Activated CD4-positive, CD25-positive, alpha-beta regulatory T cell treated with anti-CD3 and anti-CD28 coated beads, Interleukin-2, amount 50 U/mL, for 16 hours (primary cell): ENCODE measurements around the gene RC3H1.
"Not testable (repeated sequence)": the region's sequence is repeated elsewhere in the genome, so short reads cannot be mapped to it uniquely, and the experiment has no call there.

ENCODE experiments used
- DNase-seq: peaks from one replicate; pipeline ENCODE4 v3.0.0-alpha.2; 2020; ENCODE audit warnings: low read depth, low spot score

The RC3H1 gene, protein sequence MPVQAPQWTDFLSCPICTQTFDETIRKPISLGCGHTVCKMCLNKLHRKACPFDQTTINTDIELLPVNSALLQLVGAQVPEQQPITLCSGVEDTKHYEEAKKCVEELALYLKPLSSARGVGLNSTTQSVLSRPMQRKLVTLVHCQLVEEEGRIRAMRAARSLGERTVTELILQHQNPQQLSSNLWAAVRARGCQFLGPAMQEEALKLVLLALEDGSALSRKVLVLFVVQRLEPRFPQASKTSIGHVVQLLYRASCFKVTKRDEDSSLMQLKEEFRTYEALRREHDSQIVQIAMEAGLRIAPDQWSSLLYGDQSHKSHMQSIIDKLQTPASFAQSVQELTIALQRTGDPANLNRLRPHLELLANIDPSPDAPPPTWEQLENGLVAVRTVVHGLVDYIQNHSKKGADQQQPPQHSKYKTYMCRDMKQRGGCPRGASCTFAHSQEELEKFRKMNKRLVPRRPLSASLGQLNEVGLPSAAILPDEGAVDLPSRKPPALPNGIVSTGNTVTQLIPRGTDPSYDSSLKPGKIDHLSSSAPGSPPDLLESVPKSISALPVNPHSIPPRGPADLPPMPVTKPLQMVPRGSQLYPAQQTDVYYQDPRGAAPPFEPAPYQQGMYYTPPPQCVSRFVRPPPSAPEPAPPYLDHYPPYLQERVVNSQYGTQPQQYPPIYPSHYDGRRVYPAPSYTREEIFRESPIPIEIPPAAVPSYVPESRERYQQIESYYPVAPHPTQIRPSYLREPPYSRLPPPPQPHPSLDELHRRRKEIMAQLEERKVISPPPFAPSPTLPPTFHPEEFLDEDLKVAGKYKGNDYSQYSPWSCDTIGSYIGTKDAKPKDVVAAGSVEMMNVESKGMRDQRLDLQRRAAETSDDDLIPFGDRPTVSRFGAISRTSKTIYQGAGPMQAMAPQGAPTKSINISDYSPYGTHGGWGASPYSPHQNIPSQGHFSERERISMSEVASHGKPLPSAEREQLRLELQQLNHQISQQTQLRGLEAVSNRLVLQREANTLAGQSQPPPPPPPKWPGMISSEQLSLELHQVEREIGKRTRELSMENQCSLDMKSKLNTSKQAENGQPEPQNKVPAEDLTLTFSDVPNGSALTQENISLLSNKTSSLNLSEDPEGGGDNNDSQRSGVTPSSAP

GRCh38 chr1:174022080-174022975, at the start of gene RC3H1:
RC3H1 (minus strand) TSS chr1:174022357; CDS start chr1:173992985, 29,372 bp downstream.
- peak; percentile 75 for DNase-seq

DNA sequence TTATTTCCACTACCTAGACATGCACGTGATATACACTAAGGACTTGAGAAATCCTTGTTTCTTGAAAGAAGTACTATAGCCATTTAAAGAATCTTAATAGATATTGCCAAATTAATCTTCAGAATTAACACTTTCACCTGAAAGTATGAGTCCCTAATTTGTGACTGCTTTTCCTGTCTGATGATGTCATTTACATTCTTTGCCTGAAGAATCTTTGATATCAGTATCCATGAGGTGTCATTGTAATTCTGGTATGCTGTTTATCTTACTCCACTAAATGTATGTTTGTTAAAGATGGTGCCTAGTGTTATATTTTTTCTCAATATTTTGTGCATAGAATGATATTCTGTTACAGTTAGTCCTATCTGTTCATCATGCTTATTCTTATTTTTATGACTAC, 48.5 kb upstream of the RC3H1 start:
- DNase-seq, result no peak

DNA sequence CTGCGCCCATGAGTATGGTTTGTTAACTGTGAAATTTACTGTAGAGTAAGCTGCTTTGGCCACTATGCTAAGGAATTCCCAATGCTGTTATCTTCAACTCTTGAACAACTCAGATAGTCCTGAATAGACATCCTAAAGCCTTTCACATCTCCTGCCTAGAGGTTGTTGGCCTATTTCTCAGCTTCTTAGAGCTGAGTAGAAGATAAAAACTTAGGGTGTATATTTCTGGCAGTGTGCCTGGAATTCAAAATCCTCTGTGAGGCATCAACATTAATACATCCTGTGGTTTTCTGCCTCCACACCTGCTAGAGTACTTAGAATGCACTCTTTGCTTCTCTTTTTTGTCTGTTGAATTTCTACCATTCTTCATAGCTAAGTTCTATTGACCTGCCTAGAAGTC, 45.8 kb upstream of the RC3H1 start:
- DNase-seq, result no peak

GRCh38 chr1:174060090-174060489, 37.9 kb upstream of the RC3H1 start:
- no peak for DNase-seq

GRCh38 chr1:174058624-174059023, 36.5 kb upstream of the RC3H1 start:
- no peak for DNase-seq

DNA sequence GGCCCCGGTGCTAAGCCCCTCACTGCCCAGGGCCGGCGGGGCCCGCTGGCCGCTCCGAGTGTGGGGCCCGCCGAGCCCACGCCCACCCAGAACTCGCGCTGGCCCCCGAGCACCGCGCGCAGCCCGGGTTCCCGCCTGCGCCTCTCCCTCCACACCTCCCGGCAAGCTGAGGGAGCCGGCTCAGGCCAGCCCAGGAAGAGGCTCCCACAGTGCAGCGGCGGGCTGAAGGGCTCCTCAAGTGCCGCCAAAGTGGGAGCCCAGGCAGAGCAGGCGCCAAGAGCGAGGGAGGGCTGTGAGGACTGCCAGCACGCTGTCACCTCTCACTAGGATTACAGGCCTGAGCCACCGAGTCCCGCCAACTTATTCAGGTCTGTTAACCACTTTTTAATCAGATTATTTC, 34.5 kb upstream of the RC3H1 start:
- not testable (repeated sequence) for DNase-seq

DNA sequence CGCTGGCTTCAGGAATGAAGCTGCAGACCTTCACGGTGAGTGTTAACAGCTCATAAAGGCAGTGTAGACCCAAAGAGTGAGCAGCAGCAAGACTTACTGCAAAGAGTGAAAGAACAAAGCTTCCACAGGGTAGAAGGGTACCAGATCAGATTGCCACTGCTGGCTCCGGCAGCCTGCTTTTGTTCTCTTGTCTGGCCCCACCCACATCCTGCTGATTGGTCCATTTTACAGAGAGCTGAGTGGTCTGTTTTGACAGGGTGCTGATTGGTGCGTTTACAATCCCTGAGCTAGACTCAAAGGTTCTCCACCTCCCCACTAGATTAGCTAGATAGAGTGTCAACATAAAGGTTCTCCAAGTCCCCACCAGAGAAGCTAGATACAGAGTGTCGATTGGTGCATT, 33.6 kb upstream of the RC3H1 start:
- not testable (repeated sequence) for DNase-seq

- DNase-seq, result no peak
These were observed 31.7 kb upstream of the RC3H1 start for GRCh38 chr1:174053826-174054225.

- DNase-seq, result no peak
These were observed 30.5 kb upstream of the RC3H1 start for GRCh38 chr1:174052621-174053020.

- no peak for DNase-seq
These were observed 29.8 kb upstream of the RC3H1 start for GRCh38 chr1:174051956-174052355.

DNA sequence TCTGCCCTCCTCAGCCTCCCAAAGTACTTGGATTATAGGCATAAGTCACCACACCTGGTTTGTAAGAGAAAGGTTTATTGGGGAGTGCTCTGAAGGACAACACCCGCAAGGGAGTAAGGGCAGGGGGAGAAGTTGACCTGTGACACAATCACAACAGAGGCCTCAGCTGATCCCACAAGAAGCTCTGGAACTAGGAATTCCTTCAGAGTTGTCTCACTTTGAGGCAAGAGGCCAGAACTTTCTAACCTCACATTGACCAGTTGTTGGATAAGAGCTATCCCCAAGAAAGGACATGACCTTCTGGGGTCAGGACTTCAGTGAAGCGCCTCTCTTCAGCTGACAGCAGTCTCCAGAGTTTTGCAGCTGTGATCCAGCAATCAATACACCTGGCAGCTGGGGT, 27.4 kb upstream of the RC3H1 start:
- DNase-seq, result no peak

- DNase-seq, result no peak
These were observed 22.5 kb upstream of the RC3H1 start for GRCh38 chr1:174044418-174045222.

DNA sequence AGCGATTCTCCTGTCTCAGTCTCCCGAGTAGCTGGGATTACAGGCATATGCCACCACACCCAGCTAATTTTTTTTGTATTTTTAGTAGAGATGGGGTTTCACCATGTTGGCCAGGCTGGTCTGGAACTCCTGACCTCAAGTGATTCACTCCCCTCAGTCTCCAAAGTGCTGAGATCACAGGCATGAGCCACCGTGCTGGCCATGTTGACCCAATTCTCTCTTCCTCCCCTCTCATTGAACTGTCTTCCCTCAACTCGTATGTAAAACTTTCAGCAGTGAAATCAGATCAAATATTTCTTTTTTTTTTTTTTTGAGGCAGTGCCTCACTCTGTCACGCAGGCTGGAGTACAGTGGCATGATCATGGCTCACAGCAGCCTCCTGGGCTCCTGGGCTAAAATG, 20.4 kb upstream of the RC3H1 start:
- not testable (repeated sequence) for DNase-seq

GRCh38 chr1:174041369-174041768, 19.2 kb upstream of the RC3H1 start:
- no peak for DNase-seq

DNA sequence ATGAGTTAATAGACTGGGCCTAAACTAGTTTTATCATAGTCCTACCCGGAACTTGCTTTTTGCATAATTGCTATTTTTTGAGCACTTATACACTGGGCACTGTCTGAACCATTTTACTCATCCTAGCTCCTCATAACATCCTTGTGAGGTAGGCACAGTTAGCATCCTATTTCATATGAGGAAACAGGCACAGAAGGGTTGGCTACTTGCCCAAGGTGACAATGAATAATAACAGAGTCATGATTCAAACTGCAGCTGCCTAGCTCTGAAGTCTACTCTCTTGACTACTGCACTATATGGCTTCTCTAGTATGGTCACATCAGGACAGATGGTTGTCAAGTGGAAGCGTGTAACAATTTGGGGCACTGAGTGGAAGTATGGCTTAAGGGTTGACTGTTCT, 18.2 kb upstream of the RC3H1 start:
- DNase-seq, result no peak

GRCh38 chr1:174039027-174039426, 16.9 kb upstream of the RC3H1 start:
- DNase-seq, result no peak

- DNase-seq, result no peak
These were observed 14.6 kb upstream of the RC3H1 start for GRCh38 chr1:174036798-174037197.

- no peak for DNase-seq
These were observed 14.0 kb upstream of the RC3H1 start for GRCh38 chr1:174036204-174036603.

DNA sequence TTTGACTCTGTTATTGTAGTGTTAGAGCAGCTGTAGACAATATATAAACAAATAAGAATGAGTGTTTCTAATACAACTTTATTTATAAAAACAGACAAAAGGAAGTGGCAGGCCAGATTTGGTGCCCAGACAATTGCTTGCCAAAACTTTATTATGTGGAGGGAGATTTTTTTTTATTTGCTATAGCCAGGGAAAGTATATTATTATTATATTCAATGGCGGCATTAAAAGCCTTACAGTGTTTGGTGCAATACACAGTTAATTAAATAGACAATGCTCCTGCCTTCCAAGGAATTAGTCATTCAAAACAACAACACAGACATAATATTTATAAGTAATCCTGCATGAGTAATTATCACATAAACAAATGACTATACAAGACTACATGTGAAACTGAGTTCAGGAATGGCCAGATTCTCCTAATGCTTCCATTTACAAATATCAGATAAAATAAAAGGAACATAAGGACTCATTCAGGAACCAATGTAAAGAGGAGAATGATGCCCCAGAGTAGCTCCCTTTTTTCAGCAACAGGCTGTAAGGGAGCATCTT, 10.6 kb upstream of the RC3H1 start:
- no peak for DNase-seq

- DNase-seq, result no peak
These were observed 8.9 kb upstream of the RC3H1 start for GRCh38 chr1:174031099-174031498.
